Activated CD8-positive, alpha-beta memory T cell treated with anti-CD3 and anti-CD28 coated beads for 4 hours (primary cell): ENCODE data around the gene CYP17A1.
A peak's percentile ranks its signal among the peaks of the same experiment; 100 is the strongest.

Experiments
- DNase-seq, 2 donors: peaks; one replicate each; pipeline ENCODE4 v3.0.0-alpha.2; 2020; ENCODE audit warnings: low read depth in 2 of 2

Gene CYP17A1

DNA sequence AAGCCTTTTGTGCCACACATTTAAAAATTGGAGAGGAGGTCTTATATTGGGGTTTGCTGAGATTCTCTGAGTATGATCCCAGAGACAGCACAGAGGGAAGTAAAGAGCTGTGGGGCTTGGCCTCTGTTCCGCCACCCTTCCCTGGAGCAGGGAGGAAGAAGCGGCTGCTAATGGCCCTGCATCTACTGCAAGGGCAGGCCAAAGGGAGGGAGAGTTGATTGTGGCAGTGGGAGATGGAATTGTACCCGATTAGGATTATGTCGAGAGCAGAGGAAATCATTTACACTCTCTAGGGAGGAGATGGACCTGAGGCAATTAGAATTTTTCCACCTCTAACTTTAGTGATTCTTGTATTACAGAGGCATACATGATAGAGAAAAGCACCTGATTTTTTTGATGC lies 28.8 kb downstream of the CYP17A1 start:
- DNase-seq, result no peak

DNA sequence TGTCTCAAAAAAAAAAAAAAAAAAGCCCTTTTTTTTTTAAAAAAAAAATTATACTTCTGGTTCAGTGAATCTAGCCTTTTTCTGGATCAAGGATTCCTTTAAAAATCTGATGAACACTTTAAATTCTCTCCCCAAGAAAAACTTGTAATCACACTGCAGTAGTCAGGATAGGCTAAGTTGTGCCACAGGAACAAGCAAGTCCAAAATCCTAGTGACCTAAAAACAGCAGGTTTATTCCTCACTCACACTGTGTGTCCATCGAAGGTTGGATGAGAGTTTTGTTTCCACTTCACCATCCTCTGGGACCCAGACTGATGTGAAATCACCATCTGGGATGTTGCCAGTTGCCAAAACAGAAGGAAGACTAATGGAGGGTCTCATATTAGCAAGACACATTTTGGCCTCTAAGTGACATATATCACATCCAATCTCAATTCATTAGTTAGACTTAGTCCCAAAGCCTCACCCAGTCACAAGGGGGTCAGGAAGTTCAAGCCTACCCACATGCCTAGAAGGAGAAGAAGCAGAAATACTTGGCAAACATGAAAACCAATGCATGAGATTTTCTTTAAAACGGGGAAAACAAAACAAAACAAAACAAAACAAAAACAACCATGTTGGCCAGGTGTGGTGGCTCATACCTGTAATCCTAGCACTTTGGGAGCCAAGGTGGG lies 32.7 kb downstream of the CYP17A1 start:
- no peak for DNase-seq

DNA sequence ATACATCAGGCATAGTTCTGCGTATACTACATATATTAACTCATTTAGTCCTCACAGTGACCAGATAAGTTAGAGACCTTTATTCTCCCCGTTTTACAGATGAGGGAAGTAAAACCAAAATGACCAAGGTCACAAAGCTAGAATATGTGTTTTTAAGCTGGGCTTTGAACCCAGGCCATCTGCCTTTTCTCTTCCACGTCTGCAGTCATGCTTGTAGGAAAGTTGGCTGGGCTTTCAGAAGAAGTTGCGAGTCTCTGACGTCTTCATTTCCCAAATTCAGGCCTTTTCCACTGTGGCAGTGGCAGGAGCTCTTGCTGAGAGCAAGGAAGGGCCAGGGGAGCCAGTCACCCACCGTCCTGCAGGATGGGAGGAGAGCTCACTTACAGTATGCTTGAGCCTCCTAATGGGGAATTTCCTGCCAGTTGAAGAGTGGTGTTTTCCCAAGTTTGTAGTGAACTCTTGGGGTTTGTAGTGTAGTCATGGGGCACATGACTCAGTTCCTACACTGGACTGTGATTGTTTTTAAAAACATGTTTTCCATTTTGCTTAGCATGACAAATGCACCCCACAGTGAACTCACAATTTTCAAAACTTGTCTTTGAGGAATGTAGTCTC lies 34.2 kb downstream of the CYP17A1 start:
- no peak for DNase-seq

DNA sequence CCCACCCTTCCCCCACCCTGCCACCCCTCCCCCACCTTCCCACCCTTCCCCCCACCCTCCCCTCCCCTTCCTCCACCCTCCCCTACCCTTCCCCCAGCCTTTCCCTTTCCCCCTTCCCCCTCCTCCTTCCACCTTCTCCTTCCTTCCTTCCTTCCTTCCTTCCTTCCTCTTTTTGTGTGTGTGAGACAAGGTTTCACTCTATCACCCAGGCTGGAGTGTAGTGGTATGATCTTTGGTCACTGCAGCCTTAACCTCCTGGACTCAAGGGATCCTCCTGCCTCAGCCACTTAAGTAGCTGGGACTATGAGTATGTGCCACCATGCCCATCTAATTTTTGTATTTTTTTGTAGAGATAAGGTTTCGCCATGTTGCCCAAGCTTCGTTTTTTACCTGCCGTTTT lies 35.2 kb downstream of the CYP17A1 start:
- DNase-seq, result no peak

DNA sequence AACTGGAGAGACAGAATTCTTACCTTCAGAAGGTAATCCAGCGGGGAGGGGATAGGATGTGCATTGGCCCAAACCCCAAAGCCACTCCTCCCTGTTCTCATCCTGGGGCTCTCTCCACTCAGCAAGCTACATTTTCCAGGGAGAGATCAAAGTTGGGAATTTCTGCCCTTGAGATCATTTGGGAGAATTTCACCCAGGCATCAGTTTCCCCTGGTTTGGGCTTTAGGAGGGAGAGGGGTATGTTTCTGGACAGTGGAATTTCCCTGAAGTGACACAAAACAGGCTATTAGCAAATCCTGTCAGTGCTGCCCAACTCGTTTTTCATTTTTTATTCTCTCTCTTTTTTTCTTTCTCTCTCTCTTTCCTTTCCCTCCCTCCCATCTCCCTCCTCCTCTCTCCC lies 35.7 kb downstream of the CYP17A1 start:
- DNase-seq, result no peak

DNA sequence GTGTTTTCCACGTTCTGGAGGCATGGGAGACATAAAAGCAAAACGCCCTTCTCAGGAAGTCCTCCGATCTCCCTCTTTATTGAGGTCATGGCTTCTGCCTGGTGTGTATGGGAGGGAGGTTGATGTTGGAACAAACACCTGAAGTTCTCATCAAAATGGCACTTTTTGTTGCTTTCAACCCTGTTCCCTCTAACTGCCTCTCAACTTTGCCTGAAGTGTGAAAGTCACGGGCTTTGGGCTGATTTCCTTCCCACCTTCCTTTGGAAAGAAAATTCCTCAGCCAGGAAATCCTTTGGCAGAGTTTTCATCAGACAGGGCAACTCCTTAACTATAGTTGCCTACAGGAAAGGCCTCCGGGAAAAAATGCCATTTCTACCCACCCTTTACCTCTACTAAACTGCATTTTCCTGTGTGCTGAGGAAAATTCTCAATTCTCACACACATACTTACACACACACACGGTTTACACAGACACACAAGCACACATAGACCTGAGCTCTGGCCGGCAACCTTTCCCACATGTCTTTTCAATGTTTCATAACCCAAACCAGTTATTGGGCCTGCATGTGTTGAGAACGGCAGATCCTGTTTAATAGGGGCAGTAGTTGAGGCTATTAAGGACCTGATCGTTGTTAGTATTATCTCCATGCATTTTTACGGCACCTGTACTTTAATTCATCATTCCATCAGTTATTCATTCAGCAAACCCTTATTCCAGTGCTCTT lies 36.4 kb downstream of the CYP17A1 start:
- no peak for DNase-seq

DNA sequence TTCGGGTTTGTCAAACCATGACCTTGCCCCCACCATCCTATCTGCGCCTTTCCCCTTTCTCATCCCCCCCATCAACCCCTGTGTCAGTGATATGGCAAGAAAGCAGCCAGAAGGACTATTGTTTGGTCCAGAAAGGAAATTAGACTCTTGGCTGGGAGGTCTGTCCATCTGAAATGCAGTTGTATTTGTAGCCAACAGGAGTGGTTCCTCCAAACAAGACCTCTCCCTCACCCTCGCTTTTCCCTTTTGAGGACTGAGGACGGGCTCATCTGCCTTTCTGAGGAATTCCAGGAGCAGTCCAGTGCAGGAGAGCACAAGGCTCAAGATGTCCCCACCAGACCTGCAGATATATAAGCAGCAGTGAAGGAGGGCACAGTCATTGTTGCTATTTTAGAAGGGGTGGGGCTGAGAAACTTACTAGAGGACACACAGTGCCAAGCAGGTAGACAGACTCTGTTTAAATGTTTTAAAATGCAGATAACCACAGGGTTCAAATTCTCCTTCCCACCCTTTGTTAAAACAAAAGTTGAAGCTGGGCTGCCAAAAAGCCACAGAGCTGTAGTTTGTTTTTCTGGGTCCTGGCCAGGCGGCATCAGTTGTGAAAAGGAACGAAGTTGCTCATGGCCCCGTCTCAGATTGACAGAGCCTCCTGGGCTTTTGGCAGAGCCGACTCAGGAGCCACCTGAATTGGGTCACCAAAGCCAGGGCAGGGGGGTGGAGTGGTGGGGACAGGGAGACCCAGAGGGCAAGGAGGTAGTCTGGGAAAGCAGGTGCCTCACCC lies 37.3 kb downstream of the CYP17A1 start:
- DNase-seq, result no peak

DNA sequence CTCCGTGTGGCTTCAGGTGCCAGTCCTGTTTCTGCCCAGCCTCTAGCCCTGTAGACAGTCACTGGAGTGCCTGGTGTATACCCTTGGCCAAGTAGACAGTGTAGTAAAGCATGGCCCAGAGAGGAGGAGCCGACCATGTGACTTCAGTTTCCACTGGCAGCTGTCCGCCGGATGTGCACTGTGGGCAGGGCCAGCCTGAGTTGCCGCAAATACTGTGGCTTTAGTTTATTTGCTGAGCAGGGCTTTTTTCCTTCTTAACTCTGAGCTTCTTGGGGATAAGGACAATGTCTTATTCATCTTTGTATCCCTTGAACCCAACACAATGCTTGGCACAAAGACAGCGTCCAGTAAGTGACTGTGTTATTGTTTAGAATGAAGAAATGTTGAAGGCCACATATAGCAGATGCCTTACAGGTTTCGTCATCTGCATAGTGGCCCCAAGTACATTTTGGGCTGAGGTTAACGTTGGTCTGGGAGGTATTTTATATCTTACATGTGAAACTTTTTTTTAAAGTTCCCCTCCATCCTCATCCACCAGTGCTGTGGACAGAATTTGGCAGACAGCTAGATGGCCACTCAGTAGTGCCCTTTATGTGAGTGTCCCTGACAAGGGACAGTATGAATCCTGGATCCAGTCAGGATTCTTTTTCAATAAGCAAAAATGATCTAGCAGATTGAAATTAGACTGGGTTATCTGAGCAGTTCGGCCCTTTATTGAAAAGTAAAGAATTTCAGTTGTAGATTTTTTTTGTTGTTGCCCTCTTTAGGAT lies 40.6 kb downstream of the CYP17A1 start:
- DNase-seq, result peak; percentile 30 to 31

DNA sequence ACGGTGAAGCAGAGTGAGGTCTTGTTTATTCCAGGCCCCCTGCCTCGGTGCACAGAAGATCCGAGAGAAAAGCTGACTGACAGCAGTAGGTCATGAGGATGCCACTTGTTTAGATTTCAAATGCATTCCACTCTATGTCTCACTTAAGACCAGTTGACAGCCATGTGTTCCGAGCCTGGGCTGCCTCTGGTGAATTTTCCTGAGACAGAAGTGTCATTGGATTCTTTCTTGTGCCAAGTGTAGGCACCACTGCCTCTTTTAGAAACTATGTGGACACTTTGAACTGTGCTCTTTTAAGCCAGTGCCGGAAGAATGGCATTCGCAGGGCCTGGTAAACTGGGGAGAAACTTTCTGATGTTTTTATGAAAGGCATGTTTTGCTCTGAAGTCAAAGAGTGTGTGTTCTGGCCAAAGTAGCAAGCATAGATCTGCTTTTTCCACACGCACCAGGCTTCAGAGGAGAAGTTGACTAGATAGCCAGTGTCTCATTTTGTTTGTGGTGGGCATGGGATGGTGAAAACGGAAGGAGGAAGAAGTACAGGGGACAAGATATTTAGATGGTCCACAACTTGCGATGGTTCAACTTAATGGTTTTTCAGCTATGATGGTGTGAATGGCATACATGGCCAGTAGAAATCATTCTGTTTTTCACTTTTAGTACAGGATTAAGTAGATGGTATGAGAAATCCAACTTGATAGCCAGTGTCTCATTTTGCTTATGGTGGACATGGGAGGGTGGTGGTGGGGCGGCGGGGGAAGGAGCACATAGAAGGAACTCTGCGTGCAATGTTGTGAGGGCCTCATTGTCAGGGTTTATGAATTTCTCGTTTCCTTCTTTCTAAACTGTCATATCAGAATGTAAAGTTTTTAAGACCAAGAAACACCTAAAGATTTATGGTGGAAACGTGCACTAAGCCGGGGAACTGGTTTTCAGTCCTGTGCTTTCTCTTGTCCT lies 41.5 kb downstream of the CYP17A1 start:
- DNase-seq, result no peak

DNA sequence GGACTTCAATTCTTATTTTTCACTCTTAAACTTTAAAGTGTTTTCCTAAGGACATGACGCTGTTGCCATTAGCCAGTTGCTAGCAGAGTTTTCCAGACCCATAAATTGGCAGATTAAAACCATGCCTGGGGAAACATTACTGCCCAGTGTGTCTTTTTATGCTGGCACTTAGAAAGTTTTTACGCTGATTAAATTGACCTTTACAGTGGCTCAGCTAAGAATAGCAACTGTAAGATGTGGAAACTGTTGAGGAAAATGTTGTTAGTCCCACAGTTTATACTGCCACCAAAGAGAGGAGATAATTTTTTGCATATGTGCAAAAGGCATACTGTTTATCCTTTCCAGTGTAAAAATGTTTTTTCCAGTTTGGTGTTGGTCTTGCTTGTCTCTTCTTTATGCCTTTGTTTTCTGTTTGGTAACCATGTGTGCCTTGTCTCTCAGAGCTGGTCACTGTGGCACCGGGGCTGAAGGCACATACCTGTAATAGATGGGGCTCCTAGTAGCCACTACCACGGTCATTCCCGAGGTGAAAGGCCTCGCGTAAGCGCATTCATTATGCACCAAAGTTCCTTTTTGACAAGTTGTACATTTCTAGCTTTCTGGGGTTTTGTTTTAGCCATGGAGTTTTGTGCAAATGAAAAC lies 45.3 kb downstream of the CYP17A1 start:
- DNase-seq, result no peak

DNA sequence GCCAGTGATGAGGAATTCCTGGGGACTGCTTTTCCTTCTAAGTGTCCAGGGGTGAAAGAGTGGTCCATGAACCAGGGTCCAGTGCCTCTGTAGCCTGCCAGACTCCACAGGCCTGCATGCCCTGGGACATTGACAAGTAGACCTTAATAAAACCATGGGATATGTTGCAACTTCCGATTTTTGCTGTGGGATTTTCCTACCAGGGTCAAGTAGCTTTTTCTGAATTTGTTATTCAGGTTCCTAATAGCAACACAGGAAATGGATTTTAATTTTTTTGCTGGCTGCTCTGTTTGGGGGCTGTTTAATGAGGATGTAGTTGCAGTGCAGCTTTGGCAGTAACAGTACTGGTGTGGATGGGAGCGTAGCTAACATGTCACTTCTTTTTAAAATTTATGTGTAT lies 51.4 kb downstream of the CYP17A1 start:
- DNase-seq, result no peak

DNA sequence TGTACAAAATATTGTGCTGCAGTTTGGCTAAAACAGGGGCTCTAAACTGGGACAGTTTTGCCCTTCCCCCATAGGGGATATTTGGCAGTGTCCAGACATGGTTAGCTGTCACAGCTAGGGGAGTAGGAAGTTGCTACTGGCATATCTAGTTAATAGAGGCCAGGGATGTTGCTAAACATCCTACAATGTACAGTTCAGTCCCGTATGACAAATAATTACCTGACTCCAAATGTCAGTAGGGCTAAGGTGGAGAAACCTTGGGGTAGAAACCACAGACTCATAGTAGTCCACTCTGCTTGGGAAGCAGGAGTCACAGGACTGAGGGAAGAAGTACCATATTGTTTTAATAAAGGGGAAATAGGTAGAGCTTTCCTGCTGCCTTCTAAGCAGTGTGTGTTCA lies 53.6 kb downstream of the CYP17A1 start:
- DNase-seq, result no peak

DNA sequence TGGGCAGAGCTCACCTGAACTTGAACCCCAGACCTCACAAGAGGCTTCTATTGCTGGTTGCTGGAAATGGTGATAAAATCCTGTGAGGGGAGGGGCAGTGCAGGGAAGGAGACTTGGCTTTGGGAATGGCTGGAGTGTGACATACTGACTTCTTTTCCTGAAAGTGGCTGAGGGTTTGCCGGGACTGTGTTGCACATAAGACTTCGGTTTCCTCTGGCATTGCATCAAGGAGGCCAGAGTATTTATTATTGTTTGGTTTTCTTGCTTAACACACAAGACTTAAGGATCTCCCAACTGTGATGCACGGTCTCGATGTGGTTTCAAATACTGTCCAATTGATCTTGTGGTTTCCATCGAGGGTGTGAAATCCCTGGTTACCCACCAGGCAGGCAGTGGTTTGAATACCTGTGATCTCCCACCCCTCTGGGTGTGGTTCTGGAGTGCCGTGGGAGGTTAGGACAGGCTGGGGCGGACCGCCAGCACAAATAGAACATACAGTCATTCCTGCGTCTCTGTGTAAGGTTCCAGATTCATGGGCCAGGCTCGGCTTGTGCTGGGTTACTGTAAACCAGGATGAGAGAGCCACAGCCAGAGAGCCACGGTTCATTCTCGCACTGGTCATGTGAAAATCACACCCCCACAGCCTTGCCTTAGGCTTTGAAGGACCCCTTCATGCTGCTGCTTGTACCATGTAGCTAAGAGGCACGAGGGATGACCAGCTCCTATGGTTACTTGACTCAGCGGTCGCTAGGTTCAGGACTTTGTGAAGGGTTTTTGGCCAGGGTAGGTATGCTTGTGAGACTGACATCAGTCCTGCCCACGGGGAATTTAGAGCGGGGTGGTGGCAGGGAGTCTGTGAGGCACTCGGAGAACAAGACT lies 54.3 kb downstream of the CYP17A1 start:
- DNase-seq, result no peak

DNA sequence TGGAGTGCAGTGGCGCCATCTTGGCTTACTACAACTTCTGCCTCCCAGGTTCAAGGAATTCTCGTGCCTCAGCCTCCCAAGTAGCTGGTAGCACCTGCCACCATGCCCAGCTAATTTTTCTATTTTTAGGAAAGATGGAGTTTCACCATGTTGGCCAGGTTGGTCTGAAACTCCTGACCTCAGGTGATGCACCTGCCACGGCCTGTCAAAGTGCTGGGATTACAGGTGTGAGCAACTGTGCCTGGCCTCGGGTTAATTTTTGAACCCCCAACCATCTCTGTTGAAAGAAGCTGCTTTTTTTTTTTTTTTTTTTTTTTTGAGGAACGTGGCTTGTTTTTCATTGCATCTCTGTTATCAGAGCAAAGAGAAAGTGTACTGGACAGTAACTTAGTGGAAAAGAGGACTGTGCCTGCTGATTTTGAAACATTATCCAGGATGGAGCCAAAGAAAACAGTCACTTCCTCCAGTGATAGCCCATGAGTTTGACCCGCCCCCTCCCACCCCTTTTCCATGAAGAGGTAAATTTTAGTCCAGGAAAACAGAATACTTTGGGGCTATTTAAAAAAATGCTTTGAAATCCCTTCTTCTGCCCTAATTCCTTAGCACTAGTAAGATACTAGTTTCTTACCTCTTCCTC lies 55.2 kb downstream of the CYP17A1 start:
- DNase-seq, result no peak

DNA sequence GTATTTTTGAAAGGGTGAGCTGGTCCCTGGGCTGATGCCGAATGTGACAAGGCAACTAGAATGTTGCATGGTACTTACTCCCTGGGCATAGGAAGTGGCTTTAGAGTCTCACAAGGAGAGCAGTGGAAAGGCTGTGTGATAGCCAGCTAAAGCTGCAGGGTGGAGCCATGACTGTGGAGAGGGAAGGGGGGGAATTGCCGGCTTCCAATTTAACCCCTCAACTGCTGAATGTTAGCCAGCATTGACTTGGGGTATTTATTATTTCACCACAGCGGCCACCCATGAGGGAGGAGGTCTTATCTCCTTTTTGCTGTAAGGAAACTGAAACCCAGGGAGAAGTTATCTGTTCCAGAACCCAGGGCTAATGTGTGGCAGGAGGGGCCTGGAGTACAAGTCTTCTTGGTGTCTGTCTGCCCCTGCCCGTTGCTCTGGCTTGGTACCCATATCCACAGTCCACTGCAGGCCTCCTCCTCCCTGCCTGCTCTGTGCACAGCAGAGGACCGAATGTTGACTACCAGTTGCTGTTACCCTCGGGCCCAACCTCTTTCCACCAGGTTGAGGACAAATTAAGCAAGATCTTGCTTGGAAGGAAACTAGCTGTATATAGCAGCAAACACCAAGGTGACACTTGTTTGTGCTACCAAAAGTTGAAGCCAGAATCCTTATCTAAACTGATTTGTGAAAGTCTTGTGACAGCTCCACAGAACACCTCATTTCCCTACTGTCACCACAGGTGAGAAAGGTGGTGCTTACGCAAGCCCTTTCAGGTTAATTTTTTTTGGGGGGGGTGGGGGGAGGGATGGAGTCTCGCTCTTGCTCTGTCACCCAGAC lies 55.9 kb downstream of the CYP17A1 start:
- no peak for DNase-seq
